HepG2 (cell line): ENCODE results near the gene OR6S1. TPM values are rescaled to one million over a fixed set of nuclear protein-coding genes. Genes with fewer than 3 reads are reported as not detected.

Experiments used
- ATAC-seq: fragments of 200-7000 bp; cut with Tn5 transposase; 3 replicates; pipeline ENCODE4 v1.9.1; 2020; ENCODE audit warnings: mild to moderate bottlenecking, moderate library complexity
- BruUV-seq: library from RNA; stranded (reverse); fragments of 400-500 nt; replicated peaks from 2 replicates; lab custom pipeline; 2021; lab: Mats Ljungman, UMichigan
- CTCF ChIA-PET: fragments of 300-600 bp; formaldehyde crosslinking; extraction: SDS; loops from one replicate; lab custom pipeline; 2021; ENCODE audit warnings: low total read pairs, inconsistent platforms, low intra/inter-chr PET ratio; lab: Yijun Ruan, JAX
- POLR2A ChIA-PET: fragments of 350-600 bp; sonication (Branson Sonifier 250); formaldehyde crosslinking; loops from one replicate; lab custom pipeline; 2020; ENCODE audit warnings: antibody characterized with exemption, inconsistent platforms; lab: Yijun Ruan, JAX
- DNase-seq: peaks from one replicate; pipeline ENCODE4 v3.0.0-alpha.2; 2015; ENCODE audit warnings: low spot score
- FAIRE-seq: peaks from 3 replicates; lab custom pipeline; 2011; peaks lifted over from hg19 to GRCh38; lab: Jason Lieb, UNC
- H2AFZ ChIP-seq: one replicate; pipeline ENCODE4 v1.6.1; 2011; ENCODE audit warnings: low read length, inconsistent platforms
- H3K27ac ChIP-seq: fragments of 300-600 bp; 3 replicates; pipeline ENCODE4 v1.8.0; 2011; ENCODE audit warnings: mixed run types, mild to moderate bottlenecking, mixed read lengths, low read length, inconsistent platforms; ENCODE audit not compliant: insufficient read depth; ENCODE audit errors: extremely low read length
- H3K27me3 ChIP-seq, 2 experiments: fragments of 200-600 bp in 1 of 2; 2 replicates in 1 of 2; 3 replicates in 1 of 2; pipeline versions ENCODE4 v1.6.0 to v1.8.0; 2011; ENCODE audit warnings: low read length in 2 of 2, mild to moderate bottlenecking in 2 of 2, moderate library complexity in 2 of 2, inconsistent platforms in 1 of 2; ENCODE audit not compliant: insufficient read depth in 2 of 2, control insufficient read depth in 1 of 2
- H3K36me3 ChIP-seq, 2 experiments: fragments of 200-600 bp in 1 of 2; replicated peaks in 1 of 2; 2 replicates in 1 of 2; 3 replicates in 1 of 2; pipeline versions ENCODE4 v1.5.1 to v1.8.0; 2011; ENCODE audit warnings: low read length in 2 of 2, inconsistent platforms in 1 of 2; ENCODE audit not compliant: insufficient read depth in 2 of 2, control insufficient read depth in 1 of 2
- H3K4me1 ChIP-seq: 2 replicates; pipeline ENCODE4 v1.5.1; 2012; ENCODE audit warnings: low read length, inconsistent platforms; ENCODE audit not compliant: insufficient read depth
- H3K4me2 ChIP-seq: 2 replicates; pipeline ENCODE4 v1.6.0; 2011; ENCODE audit warnings: low read depth, low read length, inconsistent platforms
- H3K4me3 ChIP-seq, 3 experiments: fragments of 200-600 bp in 1 of 3; sonication (generic), shearing (Covaris generic) in 1 of 3; replicated peaks in 1 of 3; 2 replicates each; pipeline ENCODE4 v1.5.1; 2011 to 2016; ENCODE audit warnings: low read length in 3 of 3, inconsistent platforms in 2 of 3, low read depth in 2 of 3, mild to moderate bottlenecking in 2 of 3, control low read depth in 1 of 3, mixed read lengths in 1 of 3; ENCODE audit not compliant: insufficient read depth in 1 of 3
- H3K79me2 ChIP-seq: one replicate; pipeline ENCODE4 v1.6.1; 2011; ENCODE audit warnings: low read length, inconsistent platforms; ENCODE audit not compliant: insufficient read depth
- H3K9ac ChIP-seq: 2 replicates; pipeline ENCODE4 v1.6.0; 2011; ENCODE audit warnings: mild to moderate bottlenecking, low read depth, low read length, inconsistent platforms; ENCODE audit not compliant: insufficient read depth
- H3K9me3 ChIP-seq: 2 replicates; pipeline ENCODE4 v1.5.1; 2012; ENCODE audit warnings: mild to moderate bottlenecking, low read length
- H4K20me1 ChIP-seq: 2 replicates; pipeline ENCODE4 v1.6.0; 2011; ENCODE audit warnings: inconsistent platforms, mild to moderate bottlenecking, low read length, moderate library complexity; ENCODE audit not compliant: insufficient read depth
- RORA ChIP-seq: sonication (generic); formaldehyde crosslinking; IDR thresholded peaks from 2 replicates; pipeline ENCODE4 v1.5.0; 2020; ENCODE audit warnings: mild to moderate bottlenecking, missing genetic modification reagents, moderate library complexity
- SP2 ChIP-seq: sonication (generic); formaldehyde crosslinking; IDR thresholded peaks from 2 replicates; pipeline ENCODE4 v1.5.1; 2020; ENCODE audit warnings: mild to moderate bottlenecking, missing genetic modification reagents
- TARDBP ChIP-seq: sonication (generic); formaldehyde crosslinking; IDR thresholded peaks from 2 replicates; pipeline ENCODE4 v1.8.0; 2022; ENCODE audit warnings: mild to moderate bottlenecking, missing genetic modification reagents
- TBX2 ChIP-seq: sonication (generic); formaldehyde crosslinking; IDR thresholded peaks from 2 replicates; pipeline ENCODE4 v1.5.0; 2020; ENCODE audit warnings: missing genetic modification reagents, mild to moderate bottlenecking, borderline replicate concordance
- ZBTB38 ChIP-seq: sonication (generic); formaldehyde crosslinking; IDR thresholded peaks from 2 replicates; pipeline ENCODE4 v1.5.1; 2020; ENCODE audit warnings: mild to moderate bottlenecking, missing genetic modification reagents
- ZFP82 ChIP-seq: sonication (generic); formaldehyde crosslinking; IDR thresholded peaks from 2 replicates; pipeline ENCODE4 v1.5.1; 2020; ENCODE audit warnings: mild to moderate bottlenecking, missing genetic modification reagents, borderline replicate concordance
- ZNF263 ChIP-seq: sonication (generic); formaldehyde crosslinking; IDR thresholded peaks from 2 replicates; pipeline ENCODE4 v1.4.0; 2020; ENCODE audit warnings: missing genetic modification reagents
- ZNF720 ChIP-seq: sonication (generic); formaldehyde crosslinking; IDR thresholded peaks from 2 replicates; pipeline ENCODE4 v1.4.0; 2020; ENCODE audit warnings: missing genetic modification reagents
- WGBS: methylation state at CpG from one replicate; pipeline ENCODE4 v1.1.6; 2017; ENCODE audit warnings: low lambda C conversion rate; 5-methylcytosine and 5-hydroxymethylcytosine counted together
- in situ Hi-C: cut with HindIII; loops from 2 replicates; pipeline ENCODE4 v1.10.0; 2017; ENCODE audit warnings: low pct_unique_long_range_greater_than_20kb; ENCODE audit not compliant: extremely low pct_ligation_motif_present
- intact Hi-C: fragments of 100-400 bp; cut with micrococcal nuclease; formaldehyde crosslinking; loops from one replicate; pipeline ENCODE4 v1.10.0; 2022; ENCODE audit not compliant: unreplicated experiment
- polyA plus RNA-seq, 8 experiments: library from polyadenylated mRNA; depleted of rRNA in 3 of 8; stranded (reverse) in 7 of 8; unstranded in 1 of 8; fragments of >200 nt; fragmentation: Illumina TruSeq in 4 of 8; extraction: Trizol in 4 of 8; gene quantifications; 2 replicates each; pipeline versions ENCODE4 v1.2.1 to v1.2.3, GENCODE V29; 2011 to 2016; ENCODE audit warnings: low read depth in 4 of 8, missing spikeins in 1 of 8, mixed read lengths in 1 of 8; ENCODE audit not compliant: insufficient read depth in 1 of 8
- total RNA-seq, 5 experiments: library from RNA; depleted of rRNA; stranded (reverse); fragments of >200 nt; fragmentation: Illumina TruSeq; extraction: Trizol; gene quantifications; 2 replicates each; pipeline ENCODE4 v1.2.3, GENCODE V29; 2016; ENCODE audit warnings: low read depth in 1 of 5
- TF ChIP-seq, protein P1 (sequence below): sonication (generic); formaldehyde crosslinking; IDR thresholded peaks from 2 replicates; pipeline ENCODE4 v1.4.0; 2020; ENCODE audit warnings: missing genetic modification reagents
- TF ChIP-seq, protein P2 (sequence below): sonication (generic); formaldehyde crosslinking; IDR thresholded peaks from 2 replicates; pipeline ENCODE4 v1.5.0; 2020; ENCODE audit warnings: mild to moderate bottlenecking, missing genetic modification reagents, borderline replicate concordance

Gene OR6S1
- total and polyA plus RNA-seq, 2 of the 13 experiments (the other 11 are each of a cell fraction or from before 2014, with no cell fraction given), result 0.09 TPM; not detected in 1

DNA sequence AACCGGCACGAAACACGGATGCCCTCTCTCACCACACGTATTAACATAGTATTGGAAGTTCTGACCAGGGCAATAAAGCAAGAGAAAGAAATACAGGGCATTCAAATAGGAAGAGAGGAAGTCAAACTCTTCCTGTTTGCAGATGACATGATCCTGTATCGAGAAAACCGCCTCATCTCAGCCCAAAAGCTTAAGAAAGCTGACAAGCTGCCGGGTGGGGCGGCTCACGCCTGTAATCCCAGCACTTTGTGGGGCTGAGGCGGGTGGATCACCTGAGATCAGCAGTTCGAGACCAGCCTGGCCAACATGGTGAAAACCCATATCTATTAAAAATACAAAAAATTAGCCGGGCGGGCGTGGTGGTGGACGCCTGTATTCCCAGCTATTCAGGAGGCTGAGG, 17.7 kb downstream of the OR6S1 start:
- Histone ChIP-seq H4K20me1 (no peaks in the 10 kb centered on the region), H3K27ac (no peak overlapping the region), H3K27me3 (no peaks in the 10 kb centered on the region), H3K9ac (no peak overlapping the region), H3K4me3 (no peak overlapping the region), H3K79me2 (no peaks in the 10 kb centered on the region), H3K4me2 (no peak overlapping the region), H3K9me3 (no peaks in the 10 kb centered on the region), H2AFZ (no peak overlapping the region), H3K36me3 (no peaks in the 10 kb centered on the region), H3K4me1 (peaks cover 94% of the 10 kb centered on the region)
- POLR2A ChIA-PET, result interaction anchor here (1.9 to 2.5 kb wide), 2 partner anchors 10 to 60 kb away, joined by 5 to 9 read pairs; partner anchors contain the start of gene RNASE4
- DNase-seq (no peak), ATAC-seq (no peak), FAIRE-seq (no peak)
- intact Hi-C loops (no loop called here), in situ Hi-C loops (loop anchor here (25.0 kb wide), 1 partner anchor 161 kb away; the partner anchor contains the start of genes APEX1, OSGEP, PIP4P1 and PNP)
- BruUV-seq, result no TSS peak
- TF ChIP-seq ZBTB38 (CRISPR knock-in tag), result 0 out of 2 replicates have a peak, but pooled peaks have one; percentile 62
- TF ChIP-seq ZFP82 (CRISPR knock-in tag), result no peak
- no peak for TF ChIP-seq TBX2 (CRISPR knock-in tag)
- CTCF ChIA-PET, result no interaction called here
- 86% methylated on average over 15 of the region's 15 CpGs for WGBS

DNA sequence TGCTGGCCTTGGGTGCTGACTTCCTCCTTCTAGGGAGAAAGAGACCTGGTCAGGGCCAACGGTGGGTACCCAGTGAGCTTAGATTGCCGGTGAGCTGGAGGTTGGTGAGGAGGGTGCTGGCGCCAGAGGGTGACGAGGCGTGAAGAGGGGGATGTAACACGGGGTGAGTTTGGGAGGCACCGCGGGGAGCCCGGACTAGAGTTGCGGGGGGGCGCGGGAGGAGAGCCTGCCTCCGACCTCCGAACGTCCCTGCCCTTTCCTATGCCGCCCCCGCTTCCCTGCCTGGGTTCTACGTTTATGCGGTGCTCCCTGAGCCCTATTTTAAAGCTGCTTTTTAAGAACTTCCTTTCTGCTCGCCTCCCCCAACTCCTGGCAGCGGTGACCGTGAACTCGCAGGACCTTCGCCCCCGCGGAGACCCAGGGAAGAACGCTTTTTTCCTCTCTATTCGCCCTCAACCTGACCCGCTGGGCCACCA, 18.6 kb downstream of the OR6S1 start:
- BruUV-seq, result no TSS peak
- POLR2A ChIA-PET, result interaction anchor here (0.6 to 2.5 kb wide), 3 partner anchors 9 to 374 kb away, joined by 5 to 9 read pairs (median 5); partner anchors contain the start of gene RNASE4
- WGBS, result 47% methylated on average over 29 of the region's 29 CpGs
- no peaks in the 10 kb centered on the region for H3K36me3 ChIP-seq
- in situ Hi-C loops (loop anchor here (25.0 kb wide), 1 partner anchor 161 kb away; the partner anchor contains the start of genes APEX1, OSGEP, PIP4P1 and PNP), intact Hi-C loops (no loop called here)
- peaks cover 94% of the 10 kb centered on the region for H3K4me1 ChIP-seq
- H3K4me2 ChIP-seq, result peak overlapping the region; percentile 60
- DNase-seq (no peak), FAIRE-seq (no peak), ATAC-seq (peak; percentile 45)
- H2AFZ ChIP-seq, result no peak overlapping the region
- peak overlapping the region; percentile 16 for H3K27ac ChIP-seq
- no peaks in the 10 kb centered on the region for H3K9me3 ChIP-seq
- H3K27me3 ChIP-seq, result no peaks in the 10 kb centered on the region
- no peaks in the 10 kb centered on the region for H3K79me2 ChIP-seq
- H4K20me1 ChIP-seq, result no peaks in the 10 kb centered on the region
- peak overlapping the region in 2 of 3 experiments; percentile 7 to 32; a peak in 2 of 6 replicates for H3K4me3 ChIP-seq
- CTCF ChIA-PET, result interaction anchor here (1.5 kb wide), 1 partner anchor 13 kb away, joined by 3 read pairs; no protein-coding TSS in a partner anchor
- H3K9ac ChIP-seq, result peak overlapping the region; percentile 10; the same call in 1 of the 2 replicates
- TF ChIP-seq ZNF720 (CRISPR knock-in tag) (no peak), RORA (CRISPR knock-in tag) (no peak), TARDBP (CRISPR knock-in tag) (peak; percentile 44; the same call in 1 of the 2 replicates), ZNF263 (CRISPR knock-in tag) (peak; percentile 86; the same call in 1 of the 2 replicates), SP2 (CRISPR knock-in tag) (no peak)
- TF ChIP-seq, protein P1, sequence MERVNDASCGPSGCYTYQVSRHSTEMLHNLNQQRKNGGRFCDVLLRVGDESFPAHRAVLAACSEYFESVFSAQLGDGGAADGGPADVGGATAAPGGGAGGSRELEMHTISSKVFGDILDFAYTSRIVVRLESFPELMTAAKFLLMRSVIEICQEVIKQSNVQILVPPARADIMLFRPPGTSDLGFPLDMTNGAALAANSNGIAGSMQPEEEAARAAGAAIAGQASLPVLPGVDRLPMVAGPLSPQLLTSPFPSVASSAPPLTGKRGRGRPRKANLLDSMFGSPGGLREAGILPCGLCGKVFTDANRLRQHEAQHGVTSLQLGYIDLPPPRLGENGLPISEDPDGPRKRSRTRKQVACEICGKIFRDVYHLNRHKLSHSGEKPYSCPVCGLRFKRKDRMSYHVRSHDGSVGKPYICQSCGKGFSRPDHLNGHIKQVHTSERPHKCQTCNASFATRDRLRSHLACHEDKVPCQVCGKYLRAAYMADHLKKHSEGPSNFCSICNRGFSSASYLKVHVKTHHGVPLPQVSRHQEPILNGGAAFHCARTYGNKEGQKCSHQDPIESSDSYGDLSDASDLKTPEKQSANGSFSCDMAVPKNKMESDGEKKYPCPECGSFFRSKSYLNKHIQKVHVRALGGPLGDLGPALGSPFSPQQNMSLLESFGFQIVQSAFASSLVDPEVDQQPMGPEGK, result peak; percentile 79
- TF ChIP-seq, protein P2, sequence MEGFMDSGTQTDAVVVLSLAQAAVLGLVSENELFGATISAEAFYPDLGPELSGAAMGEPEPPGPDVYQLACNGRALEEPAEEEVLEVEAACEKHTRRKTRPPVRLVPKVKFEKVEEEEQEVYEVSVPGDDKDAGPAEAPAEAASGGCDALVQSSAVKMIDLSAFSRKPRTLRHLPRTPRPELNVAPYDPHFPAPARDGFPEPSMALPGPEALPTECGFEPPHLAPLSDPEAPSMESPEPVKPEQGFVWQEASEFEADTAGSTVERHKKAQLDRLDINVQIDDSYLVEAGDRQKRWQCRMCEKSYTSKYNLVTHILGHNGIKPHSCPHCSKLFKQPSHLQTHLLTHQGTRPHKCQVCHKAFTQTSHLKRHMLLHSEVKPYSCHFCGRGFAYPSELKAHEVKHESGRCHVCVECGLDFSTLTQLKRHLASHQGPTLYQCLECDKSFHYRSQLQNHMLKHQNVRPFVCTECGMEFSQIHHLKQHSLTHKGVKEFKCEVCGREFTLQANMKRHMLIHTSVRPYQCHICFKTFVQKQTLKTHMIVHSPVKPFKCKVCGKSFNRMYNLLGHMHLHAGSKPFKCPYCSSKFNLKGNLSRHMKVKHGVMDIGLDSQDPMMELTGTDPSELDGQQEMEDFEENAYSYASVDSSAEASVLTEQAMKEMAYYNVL (CRISPR knock-in tag), result peak; percentile 65; the same call in 1 of the 2 replicates
